CD4-positive, alpha-beta T cell (primary cell): Measurements from ENCODE around the gene SDE2. TPM values are rescaled to one million over a fixed set of nuclear protein-coding genes. Genes with fewer than 3 reads are reported as not detected.

Experiments used
- ATAC-seq: fragments of 200-7000 bp; cut with Tn5 transposase; one replicate; pipeline ENCODE4 v1.10.0; 2022; ENCODE audit warnings: mild to moderate bottlenecking; ENCODE audit not compliant: poor library complexity
- CTCF ChIA-PET: fragments of 350-600 bp; sonication (Branson Sonifier 250); formaldehyde crosslinking; loops from one replicate; lab custom pipeline; 2021; ENCODE audit warnings: antibody characterized with exemption, inconsistent platforms; lab: Charles Lee
- POLR2A ChIA-PET: fragments of 350-600 bp; sonication (Branson Sonifier 250); formaldehyde crosslinking; loops from one replicate; lab custom pipeline; 2021; ENCODE audit warnings: antibody characterized with exemption, inconsistent platforms; lab: Charles Lee
- DNase-seq, 14 experiments: peaks; one replicate each; pipeline ENCODE4 v3.0.0-alpha.2; 2013 to 2020; ENCODE audit warnings: mixed read lengths in 2 of 14
- H3K27ac ChIP-seq, 2 donors: one replicate each; pipeline versions ENCODE4 v1.5.1 to v1.7.0; 2013; ENCODE audit warnings: low read length in 2 of 2, low read depth in 1 of 2, mild to moderate bottlenecking in 1 of 2
- H3K27me3 ChIP-seq, 2 experiments: 1 replicate in 1 of 2; 2 replicates in 1 of 2; pipeline versions ENCODE4 v1.6.1 to v1.7.0; 2013; ENCODE audit warnings: low read length in 2 of 2, control low read depth in 1 of 2, mild to moderate bottlenecking in 1 of 2, moderate library complexity in 1 of 2; ENCODE audit not compliant: insufficient read depth in 2 of 2, control insufficient read depth in 1 of 2
- H3K36me3 ChIP-seq: one replicate; pipeline ENCODE4 v1.6.1; 2013; ENCODE audit warnings: low read length, control low read depth; ENCODE audit not compliant: insufficient read depth
- H3K4me1 ChIP-seq: one replicate; pipeline ENCODE4 v1.6.1; 2013; ENCODE audit warnings: low read length, control low read depth; ENCODE audit not compliant: insufficient read depth
- H3K4me3 ChIP-seq: one replicate; pipeline ENCODE4 v1.5.1; 2013; ENCODE audit warnings: mild to moderate bottlenecking, low read length, moderate library complexity
- H3K9me3 ChIP-seq, 2 experiments: 1 replicate in 1 of 2; 2 replicates in 1 of 2; pipeline versions ENCODE4 v1.6.1 to v1.7.0; 2013; ENCODE audit warnings: low read length in 2 of 2, mild to moderate bottlenecking in 2 of 2, control low read depth in 1 of 2, moderate library complexity in 1 of 2; ENCODE audit not compliant: control insufficient read depth in 1 of 2, insufficient read depth in 1 of 2
- H3K27ac Mint-ChIP-seq: one replicate; pipeline ENCODE4 v1.8.0; 2020; ENCODE audit warnings: mixed read lengths
- H3K27me3 Mint-ChIP-seq: one replicate; pipeline ENCODE4 v1.8.0; 2021; ENCODE audit warnings: mixed read lengths
- H3K36me3 Mint-ChIP-seq: one replicate; pipeline ENCODE4 v1.8.0; 2021; ENCODE audit warnings: low read depth, mixed read lengths
- H3K4me1 Mint-ChIP-seq: one replicate; pipeline ENCODE4 v1.8.0; 2021; ENCODE audit warnings: low read depth, mixed read lengths
- H3K4me3 Mint-ChIP-seq: one replicate; pipeline ENCODE4 v1.8.0; 2020; ENCODE audit warnings: mild to moderate bottlenecking, mixed read lengths
- H3K9me3 Mint-ChIP-seq: one replicate; pipeline ENCODE4 v1.8.0; 2020; ENCODE audit warnings: mixed read lengths
- intact Hi-C, 2 experiments: fragments of 100-400 bp; cut with DNase I in 1 of 2; cut with micrococcal nuclease in 1 of 2; formaldehyde crosslinking; loops; one replicate each; pipeline versions ENCODE4 v1.15.1 to v1.9.0; 2023 to 2025; cut with DNase I, micrococcal nuclease
- total RNA-seq, 174 experiments: library from RNA in 2 of 174; stranded (reverse) in 2 of 174; gene quantifications; one replicate each; pipeline ENCODE4 v1.2.3 and lab custom pipeline; 2021 to 2026
- TF ChIP-seq, protein P1 (sequence below): fragments of 200-600 bp; IDR thresholded peaks from one replicate; pipeline ENCODE4 v1.8.0; 2022; ENCODE audit warnings: antibody characterized with exemption, mild to moderate bottlenecking

The SDE2 gene
- total RNA-seq, 2 experiments from 2014 or later: 48.2 to 49.3 TPM

DNA sequence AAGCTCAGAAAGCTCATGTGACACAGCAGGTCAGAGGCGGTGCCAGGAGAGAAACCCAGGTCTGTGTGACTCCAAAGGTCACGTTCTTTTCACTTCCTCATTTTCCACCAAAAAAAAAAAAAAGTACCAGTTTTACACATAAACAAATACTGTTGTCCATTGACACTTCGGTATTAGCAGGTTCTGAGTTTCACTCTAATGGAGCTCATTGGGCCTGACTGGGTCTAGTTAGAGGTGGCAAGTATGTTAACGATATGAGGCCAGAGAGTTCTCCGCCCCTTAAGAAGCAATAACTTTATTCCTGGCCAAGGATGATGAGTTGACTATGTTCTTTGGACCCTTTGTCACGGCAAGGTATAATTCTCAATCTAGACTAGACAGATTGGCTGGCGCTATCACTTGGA, 30.0 kb upstream of the SDE2 start:
- Mint-ChIP-seq H3K4me1 (no peaks in the 10 kb centered on the region), H3K4me3 (no peak overlapping the region), H3K27me3 (no peaks in the 10 kb centered on the region), H3K27ac (no peak overlapping the region), H3K9me3 (no peaks in the 10 kb centered on the region), H3K36me3 (no peaks in the 10 kb centered on the region)
- no peaks in the 10 kb centered on the region for H3K27me3 ChIP-seq
- no peaks in the 10 kb centered on the region for H3K36me3 ChIP-seq
- ATAC-seq (no peak), DNase-seq (peak in 2 of 14 experiments; percentile 59 to 69)
- no peak overlapping the region for H3K4me3 ChIP-seq
- peak overlapping the region in 1 of 2 donors; percentile 15 for H3K27ac ChIP-seq
- CTCF ChIA-PET: no interaction called here
- H3K9me3 ChIP-seq: no peaks in the 10 kb centered on the region
- no peaks in the 10 kb centered on the region for H3K4me1 ChIP-seq
- TF ChIP-seq, protein P1, sequence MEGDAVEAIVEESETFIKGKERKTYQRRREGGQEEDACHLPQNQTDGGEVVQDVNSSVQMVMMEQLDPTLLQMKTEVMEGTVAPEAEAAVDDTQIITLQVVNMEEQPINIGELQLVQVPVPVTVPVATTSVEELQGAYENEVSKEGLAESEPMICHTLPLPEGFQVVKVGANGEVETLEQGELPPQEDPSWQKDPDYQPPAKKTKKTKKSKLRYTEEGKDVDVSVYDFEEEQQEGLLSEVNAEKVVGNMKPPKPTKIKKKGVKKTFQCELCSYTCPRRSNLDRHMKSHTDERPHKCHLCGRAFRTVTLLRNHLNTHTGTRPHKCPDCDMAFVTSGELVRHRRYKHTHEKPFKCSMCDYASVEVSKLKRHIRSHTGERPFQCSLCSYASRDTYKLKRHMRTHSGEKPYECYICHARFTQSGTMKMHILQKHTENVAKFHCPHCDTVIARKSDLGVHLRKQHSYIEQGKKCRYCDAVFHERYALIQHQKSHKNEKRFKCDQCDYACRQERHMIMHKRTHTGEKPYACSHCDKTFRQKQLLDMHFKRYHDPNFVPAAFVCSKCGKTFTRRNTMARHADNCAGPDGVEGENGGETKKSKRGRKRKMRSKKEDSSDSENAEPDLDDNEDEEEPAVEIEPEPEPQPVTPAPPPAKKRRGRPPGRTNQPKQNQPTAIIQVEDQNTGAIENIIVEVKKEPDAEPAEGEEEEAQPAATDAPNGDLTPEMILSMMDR: no peak
- POLR2A ChIA-PET: interaction anchor here (0.8 to 1.5 kb wide), 2 partner anchors 25 to 30 kb away, joined by 4 to 5 read pairs; partner anchors contain the start of gene SDE2
- intact Hi-C loops: no loop called here

DNA sequence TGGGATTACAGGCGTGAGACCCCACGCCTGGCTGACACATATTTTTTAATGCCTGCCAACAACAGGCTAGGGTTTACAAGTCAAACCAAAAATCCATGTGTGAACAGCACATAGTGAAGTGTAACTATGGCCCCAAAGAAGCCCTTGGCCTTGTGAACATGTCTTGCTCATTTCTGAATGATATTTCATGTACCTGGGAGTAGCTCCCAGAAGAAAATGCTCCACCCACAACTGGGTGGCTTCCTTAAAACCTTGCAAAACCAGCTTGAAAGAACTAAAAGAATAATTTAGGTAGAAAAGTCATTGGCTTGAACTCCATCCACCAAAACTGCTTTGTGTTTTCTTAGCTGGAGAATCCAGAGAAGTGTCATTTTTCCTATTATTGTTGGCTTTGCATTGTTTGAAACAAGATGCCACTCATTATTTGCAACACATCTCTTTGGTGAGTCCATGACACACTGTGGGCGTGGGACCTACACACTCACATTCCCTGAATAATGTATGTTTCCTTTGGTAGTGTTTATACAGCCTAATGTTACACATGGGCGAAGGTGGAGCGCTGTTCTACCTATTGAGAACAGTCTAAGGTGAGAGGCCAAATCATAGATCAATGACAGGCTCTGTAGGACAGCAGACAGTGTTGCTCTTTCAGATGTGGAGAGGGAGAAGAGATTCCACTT, 28.5 kb upstream of the SDE2 start:
- Mint-ChIP-seq H3K4me1 (no peaks in the 10 kb centered on the region), H3K27ac (no peak overlapping the region), H3K9me3 (no peaks in the 10 kb centered on the region), H3K27me3 (no peaks in the 10 kb centered on the region), H3K36me3 (no peaks in the 10 kb centered on the region), H3K4me3 (no peak overlapping the region)
- DNase-seq: no peak
- CTCF ChIA-PET: no interaction called here
- Histone ChIP-seq H3K9me3 (no peaks in the 10 kb centered on the region), H3K4me1 (no peaks in the 10 kb centered on the region), H3K27ac (no peak overlapping the region), H3K27me3 (no peaks in the 10 kb centered on the region), H3K4me3 (no peak overlapping the region), H3K36me3 (no peaks in the 10 kb centered on the region)
- intact Hi-C loops: no loop called here
- TF ChIP-seq, protein P1: no peak
- POLR2A ChIA-PET: interaction anchor here (3.3 kb wide), 1 partner anchor 28 kb away, joined by 10 read pairs; the partner anchor contains the start of gene SDE2
- ATAC-seq: no peak

DNA sequence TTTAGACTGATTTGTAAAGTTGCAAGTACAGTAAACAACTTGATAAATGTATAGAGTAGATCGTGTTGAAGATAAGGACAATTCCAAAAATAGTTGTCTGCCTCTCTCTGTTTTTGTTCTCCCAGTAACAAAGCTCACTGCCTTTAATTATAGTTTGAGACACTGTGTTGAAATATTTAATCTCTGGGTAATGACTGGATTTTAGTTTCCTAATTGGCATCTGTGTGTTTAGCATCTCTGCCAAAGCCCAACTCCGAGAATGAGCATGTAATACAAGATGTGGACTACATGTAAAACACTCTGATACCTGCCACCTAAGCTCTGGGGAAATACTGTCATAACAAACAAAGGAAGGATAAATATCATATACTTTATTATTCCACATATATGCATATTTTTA, 27.7 kb upstream of the SDE2 start:
- TF ChIP-seq, protein P1: no peak

More for the DNA sequence above, 27.7 kb upstream of the SDE2 start:
- H3K4me3 Mint-ChIP-seq: no peak overlapping the region
- POLR2A ChIA-PET: interaction anchor here (3.3 kb wide), 1 partner anchor 27 kb away, joined by 10 read pairs; the partner anchor contains the start of gene SDE2
- no peaks in the 10 kb centered on the region for H3K27me3 Mint-ChIP-seq
- no peaks in the 10 kb centered on the region for H3K9me3 Mint-ChIP-seq
- no peak overlapping the region for H3K27ac ChIP-seq
- H3K27ac Mint-ChIP-seq: no peak overlapping the region
- intact Hi-C loops: no loop called here
- no peaks in the 10 kb centered on the region for H3K4me1 ChIP-seq
- no peak for DNase-seq
- H3K27me3 ChIP-seq: no peaks in the 10 kb centered on the region
- no peaks in the 10 kb centered on the region for H3K9me3 ChIP-seq
- no peak overlapping the region for H3K4me3 ChIP-seq
- H3K36me3 Mint-ChIP-seq: no peaks in the 10 kb centered on the region
- H3K4me1 Mint-ChIP-seq: no peaks in the 10 kb centered on the region
- H3K36me3 ChIP-seq: no peaks in the 10 kb centered on the region
- no peak for ATAC-seq
- CTCF ChIA-PET: no interaction called here
